Neural cell (in vitro differentiated cells): ENCODE results near the gene FGF6. TPM values are rescaled to one million over a fixed set of nuclear protein-coding genes. Genes with fewer than 3 reads are reported as not detected.

Source experiments
- H2AFZ ChIP-seq: fragments of 200-600, 300-800 bp; sonication (generic), shearing (Covaris generic); 2 replicates; pipeline ENCODE4 v1.6.0; 2014; ENCODE audit warnings: low read depth, mild to moderate bottlenecking, antibody characterized with exemption, low read length, moderate library complexity
- H3F3A ChIP-seq: fragments of 200-600 bp; shearing (Covaris generic); 2 replicates; pipeline ENCODE4 v1.6.1; 2016; ENCODE audit warnings: mild to moderate bottlenecking, moderate library complexity, mixed read lengths, antibody characterized with exemption, low read length; ENCODE audit not compliant: insufficient read depth, poor library complexity, severe bottlenecking
- H3K27ac ChIP-seq: fragments of 200-600, 300-800 bp; sonication (generic), shearing (Covaris generic); 2 replicates; pipeline ENCODE4 v1.5.1; 2014; ENCODE audit warnings: mild to moderate bottlenecking, low read length, moderate library complexity
- H3K27me3 ChIP-seq: fragments of 300-800, 200-600 bp; sonication (generic), shearing (Covaris generic); 2 replicates; pipeline ENCODE4 v1.6.0; 2014; ENCODE audit warnings: mild to moderate bottlenecking, low read depth, low read length, moderate library complexity; ENCODE audit not compliant: insufficient read depth
- H3K36me3 ChIP-seq: fragments of 300-800, 200-600 bp; sonication (generic), shearing (Covaris generic); 2 replicates; pipeline ENCODE4 v1.5.1; 2014; ENCODE audit warnings: mild to moderate bottlenecking, antibody characterized with exemption, low read length, moderate library complexity; ENCODE audit not compliant: insufficient read depth
- H3K4me2 ChIP-seq: fragments of 300-800, 200-600 bp; sonication (generic), shearing (Covaris generic); 2 replicates; pipeline ENCODE4 v1.6.0; 2014; ENCODE audit warnings: mild to moderate bottlenecking, low read length
- H3K4me3 ChIP-seq: fragments of 300-800, 200-600 bp; sonication (generic), shearing (Covaris generic); 2 replicates; pipeline ENCODE4 v1.5.1; 2014; ENCODE audit warnings: mild to moderate bottlenecking, low read length, moderate library complexity
- H3K79me2 ChIP-seq: fragments of 200-600 bp; shearing (Covaris generic); replicated peaks from 2 replicates; pipeline ENCODE4 v1.6.0; 2014; ENCODE audit warnings: mild to moderate bottlenecking, low read length, moderate library complexity; ENCODE audit not compliant: insufficient read depth
- H3K9ac ChIP-seq: fragments of 300-800, 200-600 bp; sonication (generic), shearing (Covaris generic); 2 replicates; pipeline ENCODE4 v1.6.1; 2016; ENCODE audit warnings: mild to moderate bottlenecking, low read length, mixed read lengths
- H3K9me2 ChIP-seq: fragments of 200-600 bp; shearing (Covaris generic); 2 replicates; pipeline ENCODE4 v1.6.1; 2016; ENCODE audit warnings: mild to moderate bottlenecking, low read length, mixed read lengths; ENCODE audit not compliant: insufficient read depth
- H3K9me3 ChIP-seq: fragments of 200-600, 300-800 bp; sonication (generic), shearing (Covaris generic); 2 replicates; pipeline ENCODE4 v1.6.1; 2016; ENCODE audit warnings: mild to moderate bottlenecking, mixed run types, low read length, moderate library complexity, mixed read lengths
- H4K20me1 ChIP-seq: fragments of 200-600 bp; shearing (Covaris generic); 2 replicates; pipeline ENCODE4 v1.6.1; 2016; ENCODE audit warnings: mild to moderate bottlenecking, mixed run types; ENCODE audit not compliant: insufficient read depth
- EP300 ChIP-seq: fragments of 450-650 bp; conservative IDR thresholded peaks from 2 replicates; pipeline ENCODE4 v1.6.1; 2014; ENCODE audit warnings: antibody characterized with exemption, mild to moderate bottlenecking, moderate library complexity; ENCODE audit not compliant: poor library complexity, severe bottlenecking
- EZH2 ChIP-seq: fragments of 200-600, 300-800 bp; shearing (Covaris generic), sonication (generic); IDR thresholded peaks from 2 replicates; pipeline ENCODE4 v1.6.1; 2014; ENCODE audit warnings: antibody characterized with exemption, low read length, borderline replicate concordance, mild to moderate bottlenecking; ENCODE audit not compliant: insufficient read depth, poor library complexity, severe bottlenecking
- MXI1 ChIP-seq: fragments of 450-650 bp; conservative IDR thresholded peaks from 2 replicates; pipeline ENCODE4 v1.6.1; 2014; ENCODE audit warnings: antibody characterized with exemption, mild to moderate bottlenecking; ENCODE audit not compliant: poor library complexity, severe bottlenecking
- POLR2AphosphoS5 ChIP-seq: IDR thresholded peaks from 2 replicates; pipeline ENCODE4 v1.6.1; 2012
- SMC3 ChIP-seq: fragments of 450-650 bp; conservative IDR thresholded peaks from 2 replicates; pipeline ENCODE4 v1.6.1; 2014; ENCODE audit warnings: antibody characterized with exemption, mild to moderate bottlenecking, moderate library complexity; ENCODE audit not compliant: poor library complexity
- TAF1 ChIP-seq: IDR thresholded peaks from 2 replicates; pipeline ENCODE4 v1.6.1; 2012; ENCODE audit warnings: low read depth
- polyA plus RNA-seq: library from polyadenylated mRNA; depleted of rRNA; stranded (reverse); fragments of >200 nt; gene quantifications from 2 replicates; pipeline ENCODE4 v1.2.3, GENCODE V29; 2014

The FGF6 gene
- polyA plus RNA-seq, 1 donor from 2014 or later, result not detected

GRCh38 chr12:4386801-4387200 lies 58.8 kb downstream of the FGF6 start:
- Histone ChIP-seq H3K27ac (no peak overlapping the region), H2AFZ (no peak overlapping the region), H3K9me2 (no peaks in the 10 kb centered on the region), H3K36me3 (no peaks in the 10 kb centered on the region), H3K4me2 (no peak overlapping the region), H3K9me3 (no peaks in the 10 kb centered on the region), H3K9ac (no peak overlapping the region), H3F3A (no peaks in the 10 kb centered on the region), H3K79me2 (no peaks in the 10 kb centered on the region), H3K27me3 (no peaks in the 10 kb centered on the region), H4K20me1 (no peaks in the 10 kb centered on the region), H3K4me3 (no peak overlapping the region)
- TF ChIP-seq MXI1 (no peak), TAF1 (no peak), EP300 (no peak), SMC3 (no peak), EZH2 (no peak), POLR2AphosphoS5 (no peak)

Other genes with a start within 250 kb of the FGF6 start
- gene CCND2, start 172.1 kb downstream of the FGF6 start, polyA plus RNA-seq, result 13.7 and 16.9 TPM in 2 replicates
- 9.0 and 10.0 TPM in 2 replicates for gene TIGAR, start 124.6 kb downstream of the FGF6 start, polyA plus RNA-seq
- not detected in 2 replicates for gene FGF23, start 66.1 kb downstream of the FGF6 start, polyA plus RNA-seq
- 6.6 and 10.2 TPM in 2 replicates for gene RAD51AP1, start 93.1 kb upstream of the FGF6 start, polyA plus RNA-seq
- 13.2 and 22.0 TPM in 2 replicates for gene DYRK4, start 116.4 kb upstream of the FGF6 start, polyA plus RNA-seq
- 0.46 and 1.6 TPM in 2 replicates for gene AKAP3, start 203.2 kb upstream of the FGF6 start, polyA plus RNA-seq
- gene NDUFA9, start 203.3 kb upstream of the FGF6 start, polyA plus RNA-seq, result 67.3 and 73.3 TPM in 2 replicates